Activated effector memory CD4-positive, alpha-beta T cell treated with anti-CD3 and anti-CD28 coated beads, Interleukin-2, amount 50 U/mL, for 16 hours (primary cell): ENCODE results near the gene LYRM1.
"Not testable (repeated sequence)": the region's sequence is repeated elsewhere in the genome, so short reads cannot be mapped to it uniquely, and the experiment has no call there.

Source experiments
- DNase-seq: peaks from one replicate; pipeline ENCODE4 v3.0.0-alpha.2; 2020

Gene LYRM1

DNA sequence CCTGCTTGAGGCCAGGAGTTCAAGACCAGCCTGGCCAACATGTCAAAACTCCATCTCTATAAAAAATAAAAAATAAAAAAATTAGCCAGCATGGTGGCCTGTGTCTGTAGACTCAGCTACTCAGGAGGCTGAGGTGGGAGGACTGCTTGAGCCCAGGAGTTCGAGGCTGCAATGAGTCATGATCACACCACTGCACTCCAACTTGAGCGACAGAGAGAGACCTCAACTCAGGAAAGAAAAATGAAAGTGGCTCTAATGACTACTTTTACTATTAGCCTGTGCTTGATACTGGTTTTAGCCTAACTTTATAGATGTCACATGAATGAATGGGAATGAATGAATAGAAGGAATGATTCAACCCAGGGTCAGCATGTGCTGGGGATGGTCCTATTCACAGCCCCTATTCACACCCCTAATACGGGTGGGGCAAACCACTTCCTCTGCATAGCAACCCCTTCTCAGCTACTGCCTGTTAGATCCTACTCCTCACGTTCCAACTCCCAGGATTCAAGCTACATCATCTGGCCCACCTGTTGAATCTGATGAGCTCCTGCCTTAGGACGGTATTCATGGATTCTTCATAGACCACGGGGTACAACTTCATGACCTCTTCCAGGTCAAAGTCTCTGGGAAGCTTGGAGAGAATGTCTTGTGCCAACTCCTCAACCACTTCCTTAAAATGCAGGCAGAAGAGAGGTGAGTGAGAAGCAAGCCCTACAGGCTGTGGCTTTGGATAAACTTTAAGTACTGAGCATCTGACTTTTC lies 40.5 kb downstream of the LYRM1 start:
- DNase-seq, result no peak

- no peak for DNase-seq
Observed at GRCh38 chr16:20941636-20941926, 41.0 kb downstream of the LYRM1 start.

GRCh38 chr16:20942256-20942655 lies 41.7 kb downstream of the LYRM1 start:
- no peak for DNase-seq

DNA sequence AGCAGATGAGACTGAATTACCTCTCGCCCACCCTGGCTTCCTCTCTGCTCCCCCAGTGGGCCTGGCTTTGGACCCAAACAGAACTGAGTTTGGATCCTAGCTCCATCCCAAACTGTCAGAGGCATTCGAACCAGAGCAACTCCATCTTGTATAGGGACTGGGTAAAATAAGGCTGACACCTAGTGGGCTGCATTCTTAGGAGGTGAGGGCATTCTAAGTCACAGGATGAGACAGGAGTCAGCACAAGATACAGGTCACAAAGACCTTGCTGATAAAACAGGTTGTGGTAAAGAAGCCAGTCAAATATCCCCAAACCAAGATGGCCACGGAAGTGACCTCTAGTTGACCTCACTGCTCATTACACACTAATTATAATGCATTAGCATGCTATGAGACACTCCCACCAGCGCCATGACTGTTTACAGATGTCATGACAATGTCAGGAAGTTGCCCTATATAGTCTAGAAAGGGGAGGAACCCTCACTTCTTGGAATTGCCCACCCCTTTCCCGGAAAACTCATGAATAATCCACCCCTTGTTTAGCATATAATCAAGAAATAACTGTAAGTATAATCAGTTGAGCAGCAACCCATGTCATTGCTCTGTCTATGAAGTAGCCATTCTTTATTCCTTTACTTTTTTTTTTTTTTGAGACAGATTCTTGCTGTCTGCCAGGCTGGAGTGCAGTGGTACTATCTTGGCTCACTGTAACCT lies 44.4 kb downstream of the LYRM1 start:
- peak; percentile 65 for DNase-seq

DNA sequence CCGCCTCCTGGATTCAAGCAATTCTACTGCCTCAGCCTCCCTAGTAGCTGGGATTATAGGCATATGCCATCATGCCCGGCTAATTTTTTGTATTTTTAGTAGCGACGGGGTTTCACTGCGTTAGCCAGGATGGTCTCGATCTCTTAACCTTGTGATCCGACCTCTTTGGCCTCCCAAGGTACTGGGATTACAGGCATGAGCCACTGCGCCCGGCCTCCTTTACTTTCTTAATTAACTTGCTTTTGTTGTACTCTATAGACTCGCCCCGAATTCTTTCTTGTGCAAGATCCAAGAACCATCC lies 45.0 kb downstream of the LYRM1 start:
- DNase-seq, result not testable (repeated sequence)

DNA sequence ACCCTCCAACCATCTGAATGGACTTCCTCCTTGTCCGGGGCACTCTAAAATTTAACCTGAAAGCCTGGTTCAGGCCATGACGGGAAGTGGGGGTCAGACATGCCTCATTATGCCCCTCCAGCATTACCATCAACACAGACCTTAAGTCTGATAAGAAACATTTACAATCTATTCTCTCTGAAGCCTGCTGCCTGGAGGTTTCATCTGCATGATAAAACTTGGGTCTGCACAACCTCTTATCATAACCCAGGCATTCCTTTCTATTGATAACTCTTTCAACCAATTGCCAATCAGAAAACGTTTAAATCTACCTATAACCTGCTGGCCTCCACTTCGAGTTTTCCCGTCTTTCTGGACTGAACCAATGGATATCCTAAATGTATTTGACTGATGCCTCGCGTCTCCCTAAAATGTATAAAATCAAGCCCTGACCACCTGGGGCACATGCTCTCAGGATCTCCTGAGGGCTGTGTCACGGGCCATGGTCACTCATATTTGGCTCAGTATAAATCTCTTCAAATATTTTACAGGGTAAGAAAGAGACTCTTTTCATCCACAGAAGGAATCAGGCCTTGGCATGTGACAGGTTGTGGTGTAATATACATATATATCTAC lies 45.6 kb downstream of the LYRM1 start:
- no peak for DNase-seq

- no peak for DNase-seq
Observed at GRCh38 chr16:20948444-20948843, 47.9 kb downstream of the LYRM1 start.

- no peak for DNase-seq
Observed at GRCh38 chr16:20949660-20950059, 49.1 kb downstream of the LYRM1 start.

DNA sequence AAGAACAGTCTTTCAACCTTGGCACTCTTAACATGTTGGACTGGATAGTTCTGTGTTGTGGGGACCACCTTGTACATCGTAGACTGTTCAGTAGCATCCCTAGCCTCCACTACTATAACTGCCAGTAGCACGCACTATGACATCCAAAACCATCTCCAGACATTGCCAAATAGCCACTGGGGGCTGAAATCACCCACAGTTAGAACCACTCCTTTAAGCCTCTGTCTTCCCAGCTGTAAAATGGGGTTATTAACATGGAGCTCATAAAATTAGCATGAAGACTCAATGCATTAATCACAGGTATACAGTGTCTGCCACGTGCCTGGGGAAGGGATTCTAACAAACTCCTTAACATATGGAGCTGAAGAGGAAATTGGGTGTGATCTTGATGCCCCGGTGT lies 49.7 kb downstream of the LYRM1 start:
- no peak for DNase-seq

- DNase-seq, result no peak
Observed at GRCh38 chr16:20952139-20952920, 51.8 kb downstream of the LYRM1 start.

GRCh38 chr16:20954574-20954973 lies 54.0 kb downstream of the LYRM1 start:
- no peak for DNase-seq

DNA sequence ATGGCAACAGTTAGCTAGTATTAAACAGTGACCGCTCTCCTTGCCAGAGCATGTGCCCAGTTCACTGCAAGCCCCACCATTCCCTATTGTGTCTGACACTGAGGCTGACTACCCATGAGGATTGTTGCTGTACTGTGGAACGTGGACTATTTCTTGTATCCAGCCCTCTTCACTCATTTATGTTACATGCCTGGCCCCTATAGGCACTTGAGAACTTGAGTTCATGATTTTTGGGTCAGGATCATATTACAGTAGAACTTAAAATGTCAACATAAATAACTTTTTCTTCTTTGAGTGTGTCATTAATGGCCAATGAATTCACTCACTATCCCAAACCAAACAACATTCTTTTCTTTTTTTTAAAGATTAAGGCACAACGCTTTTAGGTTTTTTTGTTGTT lies 55.7 kb downstream of the LYRM1 start:
- no peak for DNase-seq

DNA sequence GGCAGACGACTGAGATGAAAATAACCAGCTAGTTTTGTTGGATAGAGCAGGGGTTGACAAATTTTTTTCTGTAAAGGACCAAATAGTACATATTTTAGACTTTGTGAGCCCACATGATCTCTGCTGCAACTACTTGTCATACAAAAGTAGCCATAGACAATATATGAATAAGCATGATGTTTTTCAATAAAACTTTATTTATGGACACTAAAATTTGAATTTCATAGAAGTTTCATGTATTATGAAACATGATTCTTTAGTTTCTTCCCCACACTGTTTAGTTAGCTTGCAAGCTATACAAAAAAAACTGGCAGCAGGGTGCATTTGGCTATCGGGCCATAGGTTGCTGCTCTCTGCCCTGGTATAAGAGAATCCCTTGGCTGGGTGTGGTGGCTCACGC lies 56.6 kb downstream of the LYRM1 start:
- no peak for DNase-seq

GRCh38 chr16:20960899-20961298 lies 60.3 kb downstream of the LYRM1 start:
- no peak for DNase-seq

DNA sequence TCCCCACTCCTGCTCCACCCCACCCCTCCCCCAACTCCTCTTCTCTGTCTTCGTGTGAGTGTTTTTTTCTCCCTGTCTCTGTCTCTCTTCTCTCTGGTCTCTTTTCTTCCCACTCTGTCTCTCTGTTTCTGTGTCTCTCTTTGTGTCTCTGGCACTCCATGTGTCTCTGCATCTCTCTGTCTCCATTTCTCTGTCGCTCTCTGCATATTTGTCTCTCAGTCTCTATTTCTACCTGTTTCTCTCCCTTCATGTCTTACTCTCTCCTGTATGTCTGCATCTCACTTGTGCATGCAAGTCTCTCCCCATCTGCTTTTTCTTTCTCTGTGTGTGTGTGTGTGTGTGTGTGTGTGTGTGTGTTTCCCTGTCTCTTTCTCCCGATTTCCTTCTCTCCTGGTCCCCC lies 68.2 kb downstream of the LYRM1 start:
- DNase-seq, result no peak

- DNase-seq, result no peak
Observed at GRCh38 chr16:20969386-20969785, 68.8 kb downstream of the LYRM1 start.

- no peak for DNase-seq
Observed at GRCh38 chr16:20971401-20971800, 70.8 kb downstream of the LYRM1 start.

GRCh38 chr16:20973201-20973600 lies 72.6 kb downstream of the LYRM1 start:
- DNase-seq, result not testable (repeated sequence)
